ENCODE data around the gene ZNRF1. TPM values are rescaled to one million over a fixed set of nuclear protein-coding genes. Genes with fewer than 3 reads are reported as not detected.

The ZNRF1 gene
- total RNA-seq, 1 donor: 20.7 TPM

- no peak overlapping the region for H3K4me3 ChIP-seq (ENCODE audit: low read depth, low read length)
- DNase-seq (ENCODE audit: low read depth): no peak
- TF ChIP-seq CTCF (IDR thresholded peaks at IDR 0.05; ENCODE audit: insufficient read depth, low read depth, low read length): no peak
Observed at GRCh38 chr16:75059411-75059810, 60.6 kb downstream of the ZNRF1 start.

GRCh38 chr16:75060723-75061122, 61.9 kb downstream of the ZNRF1 start:
- DNase-seq (ENCODE audit: low read depth): no peak
- no peak for TF ChIP-seq CTCF (IDR thresholded peaks at IDR 0.05; ENCODE audit: insufficient read depth, low read depth, low read length)
- no peak overlapping the region for H3K4me3 ChIP-seq (ENCODE audit: low read depth, low read length)

GRCh38 chr16:75061669-75062068, 62.8 kb downstream of the ZNRF1 start:
- no peak for DNase-seq (ENCODE audit: low read depth)
- TF ChIP-seq CTCF (IDR thresholded peaks at IDR 0.05; ENCODE audit: insufficient read depth, low read depth, low read length): no peak
- H3K4me3 ChIP-seq (ENCODE audit: low read depth, low read length): no peak overlapping the region

- no peak for DNase-seq (ENCODE audit: low read depth)
- peak; percentile 4 for TF ChIP-seq CTCF (IDR thresholded peaks at IDR 0.05; ENCODE audit: insufficient read depth, low read depth, low read length)
- H3K4me3 ChIP-seq (ENCODE audit: low read depth, low read length): no peak overlapping the region
Observed at GRCh38 chr16:75062135-75062975, 63.5 kb downstream of the ZNRF1 start.

- no peak for TF ChIP-seq CTCF (IDR thresholded peaks at IDR 0.05; ENCODE audit: insufficient read depth, low read depth, low read length)
- DNase-seq (ENCODE audit: low read depth): no peak
- H3K4me3 ChIP-seq (ENCODE audit: low read depth, low read length): no peak overlapping the region
Observed at GRCh38 chr16:75062976-75063346, 64.1 kb downstream of the ZNRF1 start.

GRCh38 chr16:75063549-75064088, 64.8 kb downstream of the ZNRF1 start:
- DNase-seq (ENCODE audit: low read depth): no peak
- H3K4me3 ChIP-seq (ENCODE audit: low read depth, low read length): no peak overlapping the region
- TF ChIP-seq CTCF (IDR thresholded peaks at IDR 0.05; ENCODE audit: insufficient read depth, low read depth, low read length): no peak
